Measurements from ENCODE around the gene TRIP13. TPM values are rescaled to one million over a fixed set of nuclear protein-coding genes. Genes with fewer than 3 reads are reported as not detected.

TRIP13 gene
- total RNA-seq, 2 donors from 2014 or later, result 21.9 to 32.4 TPM

DNA sequence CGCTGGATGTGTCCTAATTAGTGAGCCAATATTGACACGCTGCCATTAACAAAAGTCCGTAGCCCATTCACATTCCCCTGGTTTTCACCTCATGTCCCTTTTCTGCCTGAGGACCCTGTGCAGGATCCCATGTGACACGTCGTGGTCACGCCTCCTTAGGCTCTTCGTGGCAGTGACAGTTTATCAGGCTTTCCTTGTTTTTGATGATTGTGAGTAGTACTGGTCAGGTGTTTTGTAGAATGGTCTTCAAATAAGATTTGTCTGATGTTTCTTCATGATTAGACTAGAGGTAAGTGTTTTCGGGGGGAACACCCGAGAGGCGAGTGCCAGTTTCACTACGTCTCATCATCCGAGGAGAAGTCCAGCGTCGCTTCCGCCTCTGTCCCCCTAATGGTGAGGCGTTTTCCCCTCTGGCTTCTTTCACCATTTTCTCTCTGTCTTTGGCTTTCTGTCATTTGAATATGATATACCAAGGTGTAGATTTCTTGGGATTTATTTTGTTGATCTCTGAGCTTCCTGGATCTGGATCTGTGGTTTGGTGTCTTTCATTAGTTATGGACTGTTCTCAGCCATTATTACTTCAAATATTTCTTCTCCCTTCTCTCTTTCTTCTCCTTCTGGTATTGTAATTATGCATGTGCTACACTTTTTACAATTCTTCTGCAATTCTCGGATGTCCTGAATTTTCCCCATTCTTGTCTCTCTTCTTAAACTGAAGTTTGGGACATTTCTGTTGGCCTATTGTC lies 57.3 kb downstream of the TRIP13 start:
- H3K36me3 ChIP-seq (ENCODE audit: control insufficient read depth, insufficient read depth, low read length), result no peaks in the 10 kb centered on the region
- H3K27ac Mint-ChIP-seq, result no peak overlapping the region
- no peaks in the 10 kb centered on the region for H3K4me1 ChIP-seq (ENCODE audit: control insufficient read depth, insufficient read depth, low read length)
- H3K27me3 ChIP-seq (ENCODE audit: control insufficient read depth, insufficient read depth, low read length, poor library complexity, severe bottlenecking), result no peaks in the 10 kb centered on the region
- H3K9me3 Mint-ChIP-seq, result no peaks in the 10 kb centered on the region
- H3K4me3 Mint-ChIP-seq, result no peak overlapping the region
- H3K27ac ChIP-seq (ENCODE audit: low read depth, low read length), result no peak overlapping the region
- H3K9me3 ChIP-seq (ENCODE audit: control insufficient read depth, low read length), result no peaks in the 10 kb centered on the region
- no peak overlapping the region for H3K4me3 ChIP-seq (ENCODE audit: low read length)
- H3K4me1 Mint-ChIP-seq, result no peaks in the 10 kb centered on the region
- H3K36me3 Mint-ChIP-seq (ENCODE audit: low read depth), result no peaks in the 10 kb centered on the region
- H3K9ac ChIP-seq (ENCODE audit: extremely low read depth, low read length, poor library complexity, severe bottlenecking), result no peak overlapping the region
- 93 to 99% methylated on average over 12 to 17 of the region's 17 CpGs for WGBS, 2 experiments (ENCODE audit: insufficient coverage in 1 of 2, insufficient read length in 1 of 2)
- H3K27me3 Mint-ChIP-seq (ENCODE audit: insufficient read depth), result peaks cover 15% of the 10 kb centered on the region
- DNase-seq, result no peak
- TF ChIP-seq, protein P1, sequence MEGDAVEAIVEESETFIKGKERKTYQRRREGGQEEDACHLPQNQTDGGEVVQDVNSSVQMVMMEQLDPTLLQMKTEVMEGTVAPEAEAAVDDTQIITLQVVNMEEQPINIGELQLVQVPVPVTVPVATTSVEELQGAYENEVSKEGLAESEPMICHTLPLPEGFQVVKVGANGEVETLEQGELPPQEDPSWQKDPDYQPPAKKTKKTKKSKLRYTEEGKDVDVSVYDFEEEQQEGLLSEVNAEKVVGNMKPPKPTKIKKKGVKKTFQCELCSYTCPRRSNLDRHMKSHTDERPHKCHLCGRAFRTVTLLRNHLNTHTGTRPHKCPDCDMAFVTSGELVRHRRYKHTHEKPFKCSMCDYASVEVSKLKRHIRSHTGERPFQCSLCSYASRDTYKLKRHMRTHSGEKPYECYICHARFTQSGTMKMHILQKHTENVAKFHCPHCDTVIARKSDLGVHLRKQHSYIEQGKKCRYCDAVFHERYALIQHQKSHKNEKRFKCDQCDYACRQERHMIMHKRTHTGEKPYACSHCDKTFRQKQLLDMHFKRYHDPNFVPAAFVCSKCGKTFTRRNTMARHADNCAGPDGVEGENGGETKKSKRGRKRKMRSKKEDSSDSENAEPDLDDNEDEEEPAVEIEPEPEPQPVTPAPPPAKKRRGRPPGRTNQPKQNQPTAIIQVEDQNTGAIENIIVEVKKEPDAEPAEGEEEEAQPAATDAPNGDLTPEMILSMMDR (conservative IDR thresholded peaks at IDR 0.05), result peak; percentile 23

GRCh38 chr5:951940-952596 lies 59.4 kb downstream of the TRIP13 start:
- H3K9me3 Mint-ChIP-seq, result no peaks in the 10 kb centered on the region
- no peaks in the 10 kb centered on the region for H3K36me3 Mint-ChIP-seq (ENCODE audit: low read depth)
- no peak for DNase-seq
- no peaks in the 10 kb centered on the region for H3K9me3 ChIP-seq (ENCODE audit: control insufficient read depth, low read length)
- no peak overlapping the region for H3K9ac ChIP-seq (ENCODE audit: extremely low read depth, low read length, poor library complexity, severe bottlenecking)
- H3K4me1 Mint-ChIP-seq, result no peaks in the 10 kb centered on the region
- no peak overlapping the region for H3K27ac ChIP-seq (ENCODE audit: low read depth, low read length)
- no peak overlapping the region for H3K4me3 ChIP-seq (ENCODE audit: low read length)
- no peaks in the 10 kb centered on the region for H3K4me1 ChIP-seq (ENCODE audit: control insufficient read depth, insufficient read depth, low read length)
- 92 to 100% methylated on average over 4 to 16 of the region's 16 CpGs for WGBS, 2 experiments (ENCODE audit: insufficient coverage in 1 of 2, insufficient read length in 1 of 2)
- peaks cover 3% of the 10 kb centered on the region for H3K27me3 Mint-ChIP-seq (ENCODE audit: insufficient read depth)
- H3K4me3 Mint-ChIP-seq, result no peak overlapping the region
- H3K36me3 ChIP-seq (ENCODE audit: control insufficient read depth, insufficient read depth, low read length), result no peaks in the 10 kb centered on the region
- TF ChIP-seq, protein P1 (conservative IDR thresholded peaks at IDR 0.05), result no peak
- H3K27me3 ChIP-seq (ENCODE audit: control insufficient read depth, insufficient read depth, low read length, poor library complexity, severe bottlenecking), result peaks cover 4% of the 10 kb centered on the region
- no peak overlapping the region for H3K27ac Mint-ChIP-seq

DNA sequence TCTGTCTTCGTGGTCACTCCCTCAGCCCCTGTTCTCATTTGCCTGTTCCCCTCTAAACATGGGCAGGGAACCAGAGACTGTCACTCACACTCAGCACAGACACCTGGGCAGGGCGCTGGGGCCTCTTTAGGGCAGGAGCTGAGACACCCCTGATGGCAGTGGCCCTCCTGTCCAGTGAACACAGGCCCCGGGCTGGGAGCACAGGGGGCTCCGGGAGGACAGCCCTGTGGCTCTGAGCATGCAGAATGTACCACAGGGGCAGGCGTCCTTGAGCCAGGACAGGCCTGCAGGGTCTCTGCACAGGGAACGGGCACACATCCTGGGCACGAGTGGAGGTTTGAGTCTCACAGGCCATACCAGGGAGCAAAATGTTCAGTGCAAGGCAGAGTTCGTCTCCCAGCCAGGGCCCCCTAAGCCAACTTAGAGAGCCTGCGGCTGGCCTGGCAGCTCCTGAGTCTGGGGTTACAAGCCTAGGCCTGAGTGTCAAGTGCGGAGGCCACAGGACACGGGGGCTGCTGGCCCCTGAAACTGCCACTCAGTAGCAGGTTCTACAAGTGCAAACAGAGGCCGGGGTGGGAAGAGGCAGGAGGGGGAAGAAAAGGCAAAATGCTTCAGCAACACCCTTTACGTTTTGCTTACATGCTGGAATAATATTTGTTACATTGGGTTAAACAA lies 60.0 kb downstream of the TRIP13 start:
- no peak overlapping the region for H3K27ac ChIP-seq (ENCODE audit: low read depth, low read length)
- no peak for DNase-seq
- peaks cover 4% of the 10 kb centered on the region for H3K27me3 ChIP-seq (ENCODE audit: control insufficient read depth, insufficient read depth, low read length, poor library complexity, severe bottlenecking)
- H3K27me3 Mint-ChIP-seq (ENCODE audit: insufficient read depth), result peaks cover 3% of the 10 kb centered on the region
- TF ChIP-seq, protein P1 (conservative IDR thresholded peaks at IDR 0.05), result no peak
- no peaks in the 10 kb centered on the region for H3K4me1 Mint-ChIP-seq
- no peaks in the 10 kb centered on the region for H3K36me3 Mint-ChIP-seq (ENCODE audit: low read depth)
- H3K9me3 ChIP-seq (ENCODE audit: control insufficient read depth, low read length), result no peaks in the 10 kb centered on the region
- no peaks in the 10 kb centered on the region for H3K9me3 Mint-ChIP-seq
- no peak overlapping the region for H3K4me3 Mint-ChIP-seq
- H3K4me3 ChIP-seq (ENCODE audit: low read length), result no peak overlapping the region
- H3K36me3 ChIP-seq (ENCODE audit: control insufficient read depth, insufficient read depth, low read length), result no peaks in the 10 kb centered on the region
- no peaks in the 10 kb centered on the region for H3K4me1 ChIP-seq (ENCODE audit: control insufficient read depth, insufficient read depth, low read length)
- 89 to 92% methylated on average over 7 to 12 of the region's 13 CpGs for WGBS, 2 experiments (ENCODE audit: insufficient coverage in 1 of 2, insufficient read length in 1 of 2)
- no peak overlapping the region for H3K9ac ChIP-seq (ENCODE audit: extremely low read depth, low read length, poor library complexity, severe bottlenecking)
- H3K27ac Mint-ChIP-seq, result no peak overlapping the region
